LNCaP clone FGC (cell line): Measurements from ENCODE around the gene ATF6B.

ENCODE experiments used
- DNase-seq: peaks from one replicate; pipeline ENCODE4 v3.0.0-alpha.2; 2011; ENCODE audit warnings: low read depth
- H3K4me3 ChIP-seq: 2 replicates; pipeline ENCODE4 v1.5.1; 2011; ENCODE audit warnings: mild to moderate bottlenecking, low read depth, low read length, control low read depth
- CTCF ChIP-seq: IDR thresholded peaks from 2 replicates; pipeline ENCODE4 v1.5.1; 2012; ENCODE audit warnings: mild to moderate bottlenecking; ENCODE audit not compliant: control insufficient read depth, insufficient read depth; ENCODE audit errors: extremely low read depth

ATF6B gene

GRCh38 chr6:32140420-32141046 is 12.5 kb upstream of the ATF6B start:
- DNase-seq = no peak
- TF ChIP-seq CTCF = no peak
- no peak overlapping the region for H3K4me3 ChIP-seq

- TF ChIP-seq CTCF = no peak
- no peak for DNase-seq
- no peak overlapping the region for H3K4me3 ChIP-seq
Observed at GRCh38 chr6:32139590-32139989, 11.5 kb upstream of the ATF6B start.

- TF ChIP-seq CTCF = no peak
- no peak overlapping the region for H3K4me3 ChIP-seq
- no peak for DNase-seq
Observed at GRCh38 chr6:32137454-32137853, 9.4 kb upstream of the ATF6B start.

- no peak for TF ChIP-seq CTCF
- DNase-seq = no peak
- no peak overlapping the region for H3K4me3 ChIP-seq
Observed at GRCh38 chr6:32133786-32134185, 5.7 kb upstream of the ATF6B start.

GRCh38 chr6:32132110-32132509 is 4.1 kb upstream of the ATF6B start:
- no peak overlapping the region for H3K4me3 ChIP-seq
- peak; percentile 40 for DNase-seq

GRCh38 chr6:32131439-32131948 is 3.4 kb upstream of the ATF6B start:
- H3K4me3 ChIP-seq = no peak overlapping the region
- no peak for TF ChIP-seq CTCF
- DNase-seq = no peak

More at GRCh38 chr6:32132110-32132509, 4.1 kb upstream of the ATF6B start:
- no peak for TF ChIP-seq CTCF

GRCh38 chr6:32129297-32130088 is 1.4 kb upstream of the ATF6B start:
- H3K4me3 ChIP-seq = peak overlapping the region; percentile 99
- peak; percentile 38 for DNase-seq
- no peak for TF ChIP-seq CTCF
